SK-N-MC (cell line): ENCODE data around the gene RTN1.

Experiments
- EZH2 ChIP-seq: fragments of 200-600 bp; sonication (generic); IDR thresholded peaks from one replicate; pipeline ENCODE4 v1.6.1; 2017; ENCODE audit warnings: antibody characterized with exemption
- POLR2AphosphoS5 ChIP-seq: IDR thresholded peaks from 2 replicates; pipeline ENCODE4 v1.6.1; 2012; ENCODE audit warnings: mild to moderate bottlenecking, low read depth, low read length, borderline replicate concordance

GRCh38 chr14:59761851-59762250 is 108.7 kb downstream of the RTN1 start:
- TF ChIP-seq POLR2AphosphoS5 (no peak), EZH2 (no peak)
